Right lobe of liver (tissue), 4 donors: Measurements from ENCODE around the gene UBALD2.

Experiments used
- CTCF ChIP-seq, 4 donors: fragments of 200-600 bp in 3 of 4; fragments of 450-650 bp in 1 of 4; IDR thresholded peaks; one replicate each; pipeline versions ENCODE4 v1.5.1 to v1.8.0; 2016 to 2022; ENCODE audit warnings: antibody characterized with exemption in 4 of 4, mild to moderate bottlenecking in 2 of 4
- POLR2A ChIP-seq: fragments of 450-650 bp; IDR thresholded peaks from one replicate; pipeline ENCODE4 v1.6.1; 2017; ENCODE audit warnings: antibody characterized with exemption, mild to moderate bottlenecking
- donor health status: DM: no; HTN: no; CAD: no.
- donor health status: DM: no; HTN: no; CAD: no.
- donor health status: DM: no; HTN: yes; CAD: no.

GRCh38 chr17:76251478-76252039 lies 13.6 kb upstream of the UBALD2 start:
- TF ChIP-seq POLR2A (no peak), CTCF (IDR thresholded peaks at IDR 0.05) (no peak)
